Colonic mucosa (tissue), 4 donors: ENCODE data around the gene SPRR4. TPM values are rescaled to one million over a fixed set of nuclear protein-coding genes. Genes with fewer than 3 reads are reported as not detected.

Experiments used
- DNase-seq: peaks from one replicate; pipeline ENCODE4 v3.0.0-alpha.2; 2020
- H3K27ac ChIP-seq: fragments of 200-600 bp; one replicate; pipeline ENCODE4 v1.8.0; 2021
- H3K27me3 ChIP-seq: fragments of 200-600 bp; one replicate; pipeline ENCODE4 v1.8.0; 2021
- H3K36me3 ChIP-seq: fragments of 200-600 bp; one replicate; pipeline ENCODE4 v1.8.0; 2021
- H3K4me1 ChIP-seq: fragments of 200-600 bp; one replicate; pipeline ENCODE4 v1.8.0; 2021; ENCODE audit warnings: mild to moderate bottlenecking
- H3K4me3 ChIP-seq: fragments of 200-600 bp; one replicate; pipeline ENCODE4 v1.8.0; 2021
- H3K9ac ChIP-seq, 2 donors: one replicate each; pipeline ENCODE4 v1.7.0; 2013; ENCODE audit warnings: control low read depth in 2 of 2, low read depth in 2 of 2, low read length in 2 of 2
- H3K9me3 ChIP-seq: fragments of 200-600 bp; one replicate; pipeline ENCODE4 v1.8.0; 2021
- CTCF ChIP-seq: fragments of 200-600 bp; IDR thresholded peaks from one replicate; pipeline ENCODE4 v1.8.0; 2022; ENCODE audit warnings: antibody characterized with exemption, mild to moderate bottlenecking
- intact Hi-C: fragments of 100-400 bp; cut with DNase I; formaldehyde crosslinking; loops from one replicate; pipeline ENCODE4 v1.14.1; 2022
- total RNA-seq, 2 donors: library from RNA; stranded (reverse); fragmentation: NEBNext Ultra II Directional in 1 of 2; extraction: Animal tissue kit (Norgen Biotek cat#: 25700) in 1 of 2; gene quantifications; one replicate each; pipeline ENCODE4 v1.2.1, GENCODE V29; 2021
- donor health status: healthy.
- donor health status: DM: no; HTN: no; CAD: no.
- donor health status: DM: no; HTN: no; CAD: no.

Gene SPRR4
- total RNA-seq, 2 donors from 2014 or later: not detected

DNA sequence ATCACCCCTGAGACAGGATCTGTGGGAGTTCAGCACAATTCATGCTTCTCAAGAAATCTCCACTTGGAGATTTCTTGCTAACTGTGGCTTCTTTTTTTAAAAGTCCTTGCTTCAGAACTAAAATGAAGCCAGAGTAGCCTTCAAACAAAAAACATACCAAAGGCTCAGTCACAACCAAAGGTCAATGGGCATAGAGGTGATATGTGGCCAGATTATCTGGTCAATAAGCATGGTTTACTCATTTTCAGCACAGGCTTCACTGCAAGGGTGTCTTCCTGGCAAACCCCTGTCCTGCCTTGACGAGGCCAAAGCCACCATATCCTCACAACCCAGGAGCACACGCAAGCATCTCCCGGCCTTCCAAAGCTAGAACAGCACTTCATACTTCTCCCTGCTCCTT, 11.2 kb upstream of the SPRR4 start:
- H3K36me3 ChIP-seq: no peaks in the 10 kb centered on the region
- H3K27ac ChIP-seq: no peak overlapping the region
- no peak overlapping the region for H3K4me3 ChIP-seq
- H3K27me3 ChIP-seq: no peaks in the 10 kb centered on the region
- H3K4me1 ChIP-seq: no peaks in the 10 kb centered on the region
- intact Hi-C loops: no loop called here
- no peaks in the 10 kb centered on the region for H3K9me3 ChIP-seq
- no peak for TF ChIP-seq CTCF
- H3K9ac ChIP-seq: no peak overlapping the region
- no peak for DNase-seq

DNA sequence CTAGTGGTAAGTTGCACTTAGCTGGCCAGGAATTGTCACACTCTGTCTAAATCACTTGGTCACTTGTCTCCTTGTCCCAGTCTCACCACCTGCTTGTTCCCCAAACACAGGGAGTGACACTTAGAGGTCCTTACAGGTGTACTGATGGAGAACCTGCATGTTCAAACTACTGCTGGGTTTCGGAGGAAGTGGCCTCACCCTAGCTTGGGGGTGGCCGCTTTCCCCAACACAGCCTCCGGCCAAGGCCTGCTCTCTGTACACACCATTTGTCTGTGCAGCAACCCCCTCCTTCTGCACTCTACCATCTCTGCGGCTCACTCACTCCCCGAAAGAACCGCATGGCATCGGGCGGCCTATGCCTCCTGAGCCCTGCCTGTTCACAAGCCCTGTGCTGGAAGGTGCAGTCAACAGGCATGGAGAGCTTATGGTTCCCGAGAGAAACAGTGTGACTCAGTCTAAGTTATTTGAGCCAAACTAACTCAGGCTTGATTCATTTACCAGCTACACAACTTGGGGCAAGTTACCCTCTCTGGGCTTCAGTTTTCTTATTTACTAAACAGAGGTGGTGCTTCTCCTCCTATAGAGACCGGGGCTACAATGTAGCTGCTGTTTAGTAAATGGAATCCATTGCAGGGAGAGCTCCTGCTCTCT, 10.5 kb upstream of the SPRR4 start:
- no peak for TF ChIP-seq CTCF
- H3K4me3 ChIP-seq: no peak overlapping the region
- no peaks in the 10 kb centered on the region for H3K36me3 ChIP-seq
- DNase-seq: no peak
- intact Hi-C loops: no loop called here
- no peaks in the 10 kb centered on the region for H3K9me3 ChIP-seq
- H3K27me3 ChIP-seq: no peaks in the 10 kb centered on the region
- H3K27ac ChIP-seq: no peak overlapping the region
- H3K4me1 ChIP-seq: no peaks in the 10 kb centered on the region
- no peak overlapping the region for H3K9ac ChIP-seq

GRCh38 chr1:152960452-152961044, 9.9 kb upstream of the SPRR4 start:
- Histone ChIP-seq H3K4me3 (no peak overlapping the region), H3K9ac (no peak overlapping the region), H3K36me3 (no peaks in the 10 kb centered on the region), H3K27me3 (no peaks in the 10 kb centered on the region), H3K4me1 (no peaks in the 10 kb centered on the region), H3K9me3 (no peaks in the 10 kb centered on the region), H3K27ac (no peak overlapping the region)
- no peak for TF ChIP-seq CTCF
- intact Hi-C loops: no loop called here
- no peak for DNase-seq

DNA sequence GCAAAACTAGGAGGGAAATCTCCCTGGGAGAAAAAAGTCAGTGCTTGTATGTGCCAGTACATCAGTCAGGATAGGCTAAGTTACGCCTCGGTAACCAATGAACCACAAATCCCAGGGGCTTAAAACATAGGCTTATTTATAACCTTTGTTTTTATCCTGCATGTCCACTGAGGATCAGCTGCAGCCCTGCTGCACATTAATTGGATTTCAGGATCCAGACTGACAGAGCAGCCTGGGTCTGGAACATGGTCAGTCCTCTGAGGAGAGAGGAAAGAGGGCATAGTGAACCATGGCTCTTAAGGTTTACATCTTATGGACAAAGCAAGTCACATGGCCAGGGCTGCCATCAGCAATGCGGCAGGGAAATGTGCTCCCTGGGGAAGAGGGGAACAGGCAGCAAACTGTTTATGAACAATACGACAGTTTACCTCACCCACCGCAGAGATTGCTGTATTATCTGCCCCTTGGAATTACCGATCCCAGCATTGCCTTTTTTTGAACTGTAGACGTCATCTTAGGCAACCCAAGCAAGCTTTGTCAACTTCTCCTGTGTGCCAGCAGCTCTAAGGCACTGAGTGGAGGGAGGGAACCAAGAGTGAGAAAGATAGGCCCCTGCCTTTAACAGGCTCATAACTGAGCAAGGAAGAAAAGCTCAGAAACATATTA, 9.1 kb upstream of the SPRR4 start:
- Histone ChIP-seq H3K4me3 (no peak overlapping the region), H3K9ac (no peak overlapping the region), H3K27me3 (no peaks in the 10 kb centered on the region), H3K36me3 (no peaks in the 10 kb centered on the region), H3K9me3 (no peaks in the 10 kb centered on the region), H3K27ac (no peak overlapping the region), H3K4me1 (no peaks in the 10 kb centered on the region)
- no peak for TF ChIP-seq CTCF
- no peak for DNase-seq
- intact Hi-C loops: no loop called here

DNA sequence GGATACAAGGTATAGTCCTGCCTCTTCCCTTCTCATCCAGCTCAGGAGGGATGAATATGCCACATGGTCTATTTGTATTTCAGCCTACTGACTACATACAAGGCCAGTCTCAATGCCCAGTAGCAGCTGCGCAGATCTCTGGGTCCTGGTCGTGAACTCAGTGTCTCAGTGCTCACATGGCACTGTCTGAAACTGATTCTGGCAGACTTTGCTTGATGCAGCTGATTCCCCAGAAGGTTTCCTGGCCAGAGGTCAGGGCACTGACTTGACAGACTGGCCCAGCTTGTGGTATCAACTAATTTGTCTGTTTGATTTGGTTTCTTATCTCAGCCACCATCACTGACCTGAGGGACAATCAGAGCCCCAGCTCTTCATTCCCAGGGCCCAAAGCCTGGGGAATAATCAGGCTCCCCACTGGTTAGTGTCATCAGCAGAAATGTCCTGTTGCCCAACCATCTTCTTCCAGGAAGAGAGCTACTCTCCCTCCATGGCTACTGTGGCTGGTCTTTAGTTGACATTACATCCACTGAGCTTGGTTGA, 7.5 kb upstream of the SPRR4 start:
- intact Hi-C loops: no loop called here
- no peaks in the 10 kb centered on the region for H3K36me3 ChIP-seq
- H3K27me3 ChIP-seq: no peaks in the 10 kb centered on the region
- H3K4me3 ChIP-seq: no peak overlapping the region
- no peaks in the 10 kb centered on the region for H3K4me1 ChIP-seq
- no peaks in the 10 kb centered on the region for H3K9me3 ChIP-seq
- no peak overlapping the region for H3K27ac ChIP-seq
- no peak overlapping the region for H3K9ac ChIP-seq
- DNase-seq: no peak
- no peak for TF ChIP-seq CTCF
